IMR-90 (cell line): ENCODE measurements around the gene CCDC92. TPM values are rescaled to one million over a fixed set of nuclear protein-coding genes. Genes with fewer than 3 reads are reported as not detected.
A peak's percentile ranks its signal among the peaks of the same experiment; 100 is the strongest.

Source experiments
- ATAC-seq: fragments of 200-7000 bp; cut with Tn5 transposase; 2 replicates; pipeline ENCODE4 v1.9.1; 2020; ENCODE audit warnings: low read depth, mild to moderate bottlenecking, moderate library complexity
- BruUV-seq: library from RNA; stranded (reverse); fragments of 400-500 nt; replicated peaks from 2 replicates; lab custom pipeline; 2021; lab: Mats Ljungman, UMichigan
- CTCF ChIA-PET: fragments of 300-600 bp; formaldehyde crosslinking; extraction: SDS; loops from one replicate; lab custom pipeline; 2021; ENCODE audit warnings: antibody characterized with exemption; lab: Yijun Ruan, JAX
- POLR2A ChIA-PET: fragments of 300-600 bp; sonication (Branson Sonifier 250); formaldehyde crosslinking; loops from one replicate; lab custom pipeline; 2022; ENCODE audit warnings: antibody characterized with exemption; ENCODE audit not compliant: unreplicated experiment; lab: Charles Lee
- DNase-seq: peaks from one replicate; pipeline ENCODE4 v3.0.0; 2013
- H2AFZ ChIP-seq: replicated peaks from 2 replicates; pipeline ENCODE3; 2013; ENCODE audit warnings: low read length, mild to moderate bottlenecking; ENCODE audit not compliant: poor library complexity
- H2AK5ac ChIP-seq: 2 replicates; pipeline ENCODE4 v1.6.1; 2013; ENCODE audit warnings: low read depth, low read length, inconsistent platforms
- H2AK9ac ChIP-seq: replicated peaks from 2 replicates; pipeline ENCODE3; 2013; ENCODE audit warnings: mild to moderate bottlenecking, low read depth, low read length, moderate library complexity; ENCODE audit not compliant: poor library complexity
- H2BK120ac ChIP-seq: 2 replicates; pipeline ENCODE4 v1.6.1; 2013; ENCODE audit warnings: low read depth, low read length, inconsistent platforms
- H2BK15ac ChIP-seq: 3 replicates; pipeline ENCODE4 v1.6.1; 2013; ENCODE audit warnings: low read depth, low read length, inconsistent platforms
- H2BK20ac ChIP-seq: 2 replicates; pipeline ENCODE4 v1.6.1; 2013; ENCODE audit warnings: low read depth, mild to moderate bottlenecking, inconsistent platforms, low read length, moderate library complexity
- H2BK5ac ChIP-seq: 2 replicates; pipeline ENCODE4 v1.6.1; 2013; ENCODE audit warnings: mild to moderate bottlenecking, low read depth, low read length, inconsistent platforms; ENCODE audit not compliant: poor library complexity, severe bottlenecking
- H3K14ac ChIP-seq: replicated peaks from 2 replicates; pipeline ENCODE4 v1.6.1; 2013; ENCODE audit warnings: low read depth, low read length, inconsistent platforms
- H3K18ac ChIP-seq: 2 replicates; pipeline ENCODE4 v1.6.1; 2013; ENCODE audit warnings: low read depth, low read length, control low read depth
- H3K23ac ChIP-seq: 2 replicates; pipeline ENCODE4 v1.6.1; 2013; ENCODE audit warnings: low read depth, low read length, inconsistent platforms
- H3K27ac ChIP-seq: 2 replicates; pipeline ENCODE4 v1.5.1; 2013; ENCODE audit warnings: mild to moderate bottlenecking, control low read depth, low read length; ENCODE audit not compliant: insufficient read depth
- H3K27me3 ChIP-seq: 2 replicates; pipeline ENCODE4 v1.6.1; 2013; ENCODE audit warnings: low read length; ENCODE audit not compliant: control insufficient read depth, insufficient read depth
- H3K36me3 ChIP-seq: 2 replicates; pipeline ENCODE4 v1.6.1; 2013; ENCODE audit warnings: low read length, mixed read lengths; ENCODE audit not compliant: control insufficient read depth, insufficient read depth
- H3K4ac ChIP-seq: 2 replicates; pipeline ENCODE4 v1.6.1; 2013; ENCODE audit warnings: low read depth, low read length, inconsistent platforms
- H3K4me1 ChIP-seq: 2 replicates; pipeline ENCODE4 v1.6.1; 2013; ENCODE audit warnings: low read length, mixed read lengths; ENCODE audit not compliant: control insufficient read depth, insufficient read depth
- H3K4me2 ChIP-seq: 2 replicates; pipeline ENCODE4 v1.6.1; 2013; ENCODE audit warnings: low read depth, mild to moderate bottlenecking, control low read depth, low read length, moderate library complexity
- H3K4me3 ChIP-seq: 2 replicates; pipeline ENCODE4 v1.5.1; 2013; ENCODE audit warnings: low read depth, mild to moderate bottlenecking, control low read depth, low read length, moderate library complexity; ENCODE audit not compliant: insufficient read depth
- H3K56ac ChIP-seq: 2 replicates; pipeline ENCODE4 v1.6.1; 2013; ENCODE audit warnings: low read length, inconsistent platforms; ENCODE audit not compliant: insufficient read depth; ENCODE audit errors: extremely low read depth
- H3K79me1 ChIP-seq, 2 experiments: 2 replicates each; pipeline ENCODE4 v1.6.1; 2013; ENCODE audit warnings: low read length in 2 of 2, inconsistent platforms in 1 of 2, low read depth in 1 of 2
- H3K9ac ChIP-seq: 2 replicates; pipeline ENCODE4 v1.6.1; 2013; ENCODE audit warnings: low read depth, low read length, control low read depth
- H3K9me1 ChIP-seq: 2 replicates; pipeline ENCODE4 v1.6.1; 2013; ENCODE audit warnings: low read length, inconsistent platforms; ENCODE audit not compliant: insufficient read depth
- H3K9me3 ChIP-seq: 2 replicates; pipeline ENCODE4 v1.6.1; 2013; ENCODE audit warnings: low read length; ENCODE audit not compliant: control insufficient read depth, insufficient read depth
- H4K20me1 ChIP-seq: 2 replicates; pipeline ENCODE4 v1.6.1; 2013; ENCODE audit warnings: low read length, inconsistent platforms; ENCODE audit not compliant: insufficient read depth
- H4K5ac ChIP-seq: 2 replicates; pipeline ENCODE4 v1.6.1; 2013; ENCODE audit warnings: mild to moderate bottlenecking, low read depth, low read length, control low read depth
- H4K8ac ChIP-seq, 2 experiments: 2 replicates each; pipeline ENCODE4 v1.6.1; 2013; ENCODE audit warnings: low read depth in 2 of 2, low read length in 2 of 2, control low read depth in 1 of 2, inconsistent platforms in 1 of 2
- H4K91ac ChIP-seq: 2 replicates; pipeline ENCODE4 v1.6.1; 2013; ENCODE audit warnings: low read depth, low read length, inconsistent platforms; ENCODE audit not compliant: insufficient read depth
- CEBPB ChIP-seq: IDR thresholded peaks from 2 replicates; pipeline ENCODE4 v1.6.1; 2012; ENCODE audit warnings: low read depth, low read length, improper control_type of control experiment
- MAZ ChIP-seq: IDR thresholded peaks from 2 replicates; pipeline ENCODE4 v1.6.1; 2012; ENCODE audit warnings: low read depth, mild to moderate bottlenecking, low read length, improper control_type of control experiment, moderate library complexity, borderline replicate concordance
- MXI1 ChIP-seq: IDR thresholded peaks from 2 replicates; pipeline ENCODE4 v1.6.1; 2012; ENCODE audit warnings: low read depth, mild to moderate bottlenecking, low read length, moderate library complexity, borderline replicate concordance
- NFE2L2 ChIP-seq: fragments of 150-350 bp; IDR thresholded peaks from 2 replicates; pipeline ENCODE4 v1.6.1; 2016; ENCODE audit warnings: low read depth, mild to moderate bottlenecking, low read length
- WGBS, 2 experiments: methylation state at CpG; one replicate each; pipeline versions ENCODE4 v1.1.5 to v1.1.7; 2013; ENCODE audit warnings: missing lambda C conversion rate in 2 of 2; ENCODE audit not compliant: insufficient read length in 1 of 2; ENCODE audit errors: extremely low coverage in 2 of 2; 5-methylcytosine and 5-hydroxymethylcytosine counted together
- dilution Hi-C: fragments of 300-500 bp; cut with HindIII; formaldehyde crosslinking; loops from one replicate; pipeline ENCODE4 v1.14.3; 2018; ENCODE audit warnings: low sequenced_read_pairs; ENCODE audit not compliant: unreplicated experiment
- in situ Hi-C: fragments of 300-500 bp; cut with MboI; formaldehyde crosslinking; loops from 3 replicates; pipeline ENCODE4 v1.14.3; 2019; ENCODE audit warnings: low sequenced_read_pairs, inconsistent platforms, mixed read lengths
- intact Hi-C: fragments of 100-400 bp; cut with micrococcal nuclease; formaldehyde crosslinking; loops from 2 replicates; pipeline ENCODE4 v1.10.0; 2022
- polyA plus RNA-seq, 3 experiments: library from polyadenylated mRNA; depleted of rRNA; stranded (reverse); fragments of >200 nt; gene quantifications; 2 replicates each; pipeline ENCODE4 v1.2.3, GENCODE V29; 2012; ENCODE audit warnings: low replicate concordance in 1 of 3
- total RNA-seq: library from RNA; depleted of rRNA; stranded (reverse); fragments of >200 nt; gene quantifications from 2 replicates; pipeline ENCODE4 v1.2.3, GENCODE V29; 2012
- TF ChIP-seq, protein P1 (sequence below): conservative IDR thresholded peaks from 2 replicates; pipeline ENCODE4 v1.5.1; 2012; ENCODE audit warnings: mild to moderate bottlenecking, low read depth, low read length, improper control_type of control experiment

The CCDC92 gene
- total and polyA plus RNA-seq, 2 of the 4 experiments (the other 2 are of a cell fraction), result 5.7 to 55.5 TPM

- H3K4me3 ChIP-seq, result no peak overlapping the region
- no peak overlapping the region for H2AFZ ChIP-seq
- no peak overlapping the region for H2BK15ac ChIP-seq
- H4K20me1 ChIP-seq, result peaks cover 7% of the 10 kb centered on the region
- H3K4me2 ChIP-seq, result no peak overlapping the region
- H3K9ac ChIP-seq, result no peak overlapping the region
- intact Hi-C loops (no loop called here), dilution Hi-C loops (no loop called here), in situ Hi-C loops (no loop called here)
- H3K36me3 ChIP-seq, result peaks cover 43% of the 10 kb centered on the region
- BruUV-seq, result no TSS peak
- H3K4ac ChIP-seq, result peak overlapping the region; percentile 64
- H2AK5ac ChIP-seq, result peak overlapping the region; percentile 72; the same call in 1 of the 2 replicates
- H3K4me1 ChIP-seq, result peaks cover 15% of the 10 kb centered on the region
- no peak overlapping the region for H3K18ac ChIP-seq
- peak overlapping the region; percentile 35 for H2AK9ac ChIP-seq
- 98% methylated on average over 12 of the region's 16 CpGs; no CpG with 5 or more reads in 1 of the 2 experiments for WGBS, 2 experiments
- H3K14ac ChIP-seq, result peak overlapping the region; percentile 8; the same call in 1 of the 2 replicates
- no peaks in the 10 kb centered on the region for H3K27me3 ChIP-seq
- H3K9me3 ChIP-seq, result peaks cover 6% of the 10 kb centered on the region
- ChIA-PET CTCF (interaction anchor here (1.0 kb wide), 1 partner anchor 16 kb away, joined by 4 read pairs; no protein-coding TSS in a partner anchor), POLR2A (no interaction called here)
- no peak overlapping the region for H2BK20ac ChIP-seq
- peaks cover 6 to 37% of the 10 kb centered on the region in 2 experiments; a peak in 3 of 4 replicates for H3K79me1 ChIP-seq
- H3K56ac ChIP-seq, result no peak overlapping the region
- TF ChIP-seq MXI1 (no peak), MAZ (no peak), NFE2L2 (no peak), CEBPB (peak; percentile 71)
- TF ChIP-seq, protein P1, sequence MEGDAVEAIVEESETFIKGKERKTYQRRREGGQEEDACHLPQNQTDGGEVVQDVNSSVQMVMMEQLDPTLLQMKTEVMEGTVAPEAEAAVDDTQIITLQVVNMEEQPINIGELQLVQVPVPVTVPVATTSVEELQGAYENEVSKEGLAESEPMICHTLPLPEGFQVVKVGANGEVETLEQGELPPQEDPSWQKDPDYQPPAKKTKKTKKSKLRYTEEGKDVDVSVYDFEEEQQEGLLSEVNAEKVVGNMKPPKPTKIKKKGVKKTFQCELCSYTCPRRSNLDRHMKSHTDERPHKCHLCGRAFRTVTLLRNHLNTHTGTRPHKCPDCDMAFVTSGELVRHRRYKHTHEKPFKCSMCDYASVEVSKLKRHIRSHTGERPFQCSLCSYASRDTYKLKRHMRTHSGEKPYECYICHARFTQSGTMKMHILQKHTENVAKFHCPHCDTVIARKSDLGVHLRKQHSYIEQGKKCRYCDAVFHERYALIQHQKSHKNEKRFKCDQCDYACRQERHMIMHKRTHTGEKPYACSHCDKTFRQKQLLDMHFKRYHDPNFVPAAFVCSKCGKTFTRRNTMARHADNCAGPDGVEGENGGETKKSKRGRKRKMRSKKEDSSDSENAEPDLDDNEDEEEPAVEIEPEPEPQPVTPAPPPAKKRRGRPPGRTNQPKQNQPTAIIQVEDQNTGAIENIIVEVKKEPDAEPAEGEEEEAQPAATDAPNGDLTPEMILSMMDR, result no peak
- peaks cover 18% of the 10 kb centered on the region; the same call in 1 of the 2 replicates for H3K9me1 ChIP-seq
- DNase-seq (peak; percentile 41), ATAC-seq (no peak; the same call in 1 of the 2 replicates)
- 0 out of 2 replicates have a peak overlapping the region, but pooled peaks have one; percentile 7 for H3K27ac ChIP-seq
- H4K5ac ChIP-seq, result no peak overlapping the region
- H2BK120ac ChIP-seq, result peak overlapping the region; percentile 50; the same call in 1 of the 2 replicates
- H2BK5ac ChIP-seq, result peak overlapping the region; percentile 55
- H4K91ac ChIP-seq, result no peak overlapping the region
- H4K8ac ChIP-seq, result no peak overlapping the region; a peak in 1 of 4 replicates
- H3K23ac ChIP-seq, result no peak overlapping the region
Measured at GRCh38 chr12:123942911-123943648, 29.6 kb downstream of the CCDC92 start.
